ENCODE measurements around the gene PITPNM3. TPM values are rescaled to one million over a fixed set of nuclear protein-coding genes. Genes with fewer than 3 reads are reported as not detected.

The PITPNM3 gene
- total RNA-seq, 2 donors from 2014 or later, result 11.3 to 18.2 TPM

GRCh38 chr17:6426356-6427101, 129.8 kb downstream of the PITPNM3 start:
- intact Hi-C loops (cut with DNase I), result no loop called here
- H3K9ac ChIP-seq (ENCODE audit: low read depth in 2 of 2, low read length in 2 of 2), result no peak overlapping the region
- TF ChIP-seq CTCF (IDR thresholded peaks at IDR 0.05), result no peak
- H3K4me3 ChIP-seq, result no peak overlapping the region
- no peaks in the 10 kb centered on the region for H3K36me3 ChIP-seq
- no peaks in the 10 kb centered on the region for H3K4me1 ChIP-seq
- no peak overlapping the region for H3K27ac ChIP-seq
- H3K27me3 ChIP-seq, result no peaks in the 10 kb centered on the region
- no peaks in the 10 kb centered on the region for H3K9me3 ChIP-seq
- no peak for DNase-seq

DNA sequence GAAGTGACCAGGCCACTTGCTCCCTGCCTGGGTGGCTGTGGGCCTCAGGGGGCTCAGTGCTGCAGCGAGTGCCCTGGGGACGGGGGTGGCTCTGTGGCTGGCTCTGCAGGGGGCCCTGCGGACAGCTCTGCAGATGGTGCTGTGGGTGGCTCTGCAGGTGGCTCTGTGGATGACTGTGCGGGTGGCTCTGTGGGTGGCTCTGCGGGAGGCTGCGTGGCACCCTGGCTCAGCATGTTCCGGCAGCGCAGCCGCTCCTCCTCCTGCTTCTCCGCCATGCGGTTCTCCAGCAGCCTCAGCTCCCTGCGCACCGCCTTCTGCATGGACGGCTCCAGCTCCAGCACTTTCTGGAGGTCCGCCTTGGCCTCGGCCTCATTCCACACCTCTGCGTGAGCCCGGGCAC, 130.9 kb downstream of the PITPNM3 start:
- Histone ChIP-seq H3K9me3 (no peaks in the 10 kb centered on the region), H3K9ac (ENCODE audit: low read depth in 2 of 2, low read length in 2 of 2) (no peak overlapping the region), H3K27ac (no peak overlapping the region), H3K4me1 (no peaks in the 10 kb centered on the region), H3K4me3 (no peak overlapping the region), H3K27me3 (no peaks in the 10 kb centered on the region), H3K36me3 (no peaks in the 10 kb centered on the region)
- no peak for TF ChIP-seq CTCF (IDR thresholded peaks at IDR 0.05)
- intact Hi-C loops (cut with DNase I), result no loop called here
- no peak for DNase-seq

- no peak overlapping the region for H3K9ac ChIP-seq (ENCODE audit: low read depth in 2 of 2, low read length in 2 of 2)
- no peaks in the 10 kb centered on the region for H3K4me1 ChIP-seq
- no peaks in the 10 kb centered on the region for H3K27me3 ChIP-seq
- no peaks in the 10 kb centered on the region for H3K36me3 ChIP-seq
- H3K4me3 ChIP-seq, result no peak overlapping the region
- no peak for TF ChIP-seq CTCF (IDR thresholded peaks at IDR 0.05)
- H3K9me3 ChIP-seq, result no peaks in the 10 kb centered on the region
- intact Hi-C loops (cut with DNase I), result loop anchor here (5.0 kb wide), 1 partner anchor 717 kb away; no protein-coding TSS in a partner anchor
- no peak overlapping the region for H3K27ac ChIP-seq
- DNase-seq, result no peak
Observed at GRCh38 chr17:6423931-6424330, 132.4 kb downstream of the PITPNM3 start.

DNA sequence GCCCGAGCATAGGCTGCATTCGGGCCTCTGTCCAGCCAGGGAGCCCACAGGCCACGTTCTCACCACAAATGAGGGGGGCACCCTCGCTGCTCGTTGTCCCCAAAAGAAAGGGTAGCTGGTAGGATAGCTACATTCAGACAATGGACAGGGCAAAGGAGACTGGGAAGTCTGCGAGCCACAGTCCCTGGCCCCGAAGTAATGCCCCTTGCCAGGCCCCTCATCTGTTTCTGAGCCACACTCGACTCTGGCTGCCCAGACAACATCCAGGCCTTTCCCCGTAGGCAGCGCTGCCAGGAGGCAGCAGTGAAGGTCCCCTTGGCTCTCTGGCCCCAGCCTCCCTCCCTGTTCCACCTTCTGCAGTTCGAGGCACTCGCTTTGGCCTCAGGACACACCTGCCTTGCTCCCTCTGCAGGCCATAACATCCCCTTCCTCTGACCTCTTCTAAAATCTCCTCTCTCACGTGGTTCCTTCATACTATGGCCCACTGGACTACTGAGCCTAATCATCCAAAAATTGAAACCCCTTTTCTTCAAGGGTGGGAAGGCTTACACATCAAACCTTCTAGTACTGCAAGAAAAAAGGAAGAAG, 133.6 kb downstream of the PITPNM3 start:
- Histone ChIP-seq H3K4me1 (no peaks in the 10 kb centered on the region), H3K27me3 (no peaks in the 10 kb centered on the region), H3K36me3 (no peaks in the 10 kb centered on the region), H3K9me3 (no peaks in the 10 kb centered on the region), H3K4me3 (no peak overlapping the region), H3K9ac (ENCODE audit: low read depth in 2 of 2, low read length in 2 of 2) (no peak overlapping the region), H3K27ac (no peak overlapping the region)
- no peak for TF ChIP-seq CTCF (IDR thresholded peaks at IDR 0.05)
- DNase-seq, result no peak
- intact Hi-C loops (cut with DNase I), result loop anchor here (1.0 to 5.0 kb wide), 2 partner anchors 715 to 836 kb away; no protein-coding TSS in a partner anchor

- no peaks in the 10 kb centered on the region for H3K36me3 ChIP-seq
- no peak overlapping the region for H3K4me3 ChIP-seq
- no peaks in the 10 kb centered on the region for H3K4me1 ChIP-seq
- no peak overlapping the region for H3K9ac ChIP-seq (ENCODE audit: low read depth in 2 of 2, low read length in 2 of 2)
- DNase-seq, result peak; percentile 80
- no peak overlapping the region for H3K27ac ChIP-seq
- intact Hi-C loops (cut with DNase I), result loop anchor here (1.0 to 5.0 kb wide), 2 partner anchors 715 to 836 kb away; no protein-coding TSS in a partner anchor
- no peaks in the 10 kb centered on the region for H3K27me3 ChIP-seq
- no peaks in the 10 kb centered on the region for H3K9me3 ChIP-seq
- peak; percentile 73 for TF ChIP-seq CTCF (IDR thresholded peaks at IDR 0.05)
Observed at GRCh38 chr17:6421700-6422604, 134.4 kb downstream of the PITPNM3 start.

Measured in colonic mucosa (tissue), 4 donors.